Upper lobe of right lung (tissue), 1 donor: ENCODE results near the gene SMCP. TPM values are rescaled to one million over a fixed set of nuclear protein-coding genes. Genes with fewer than 3 reads are reported as not detected.

Experiments used
- ATAC-seq: fragments of 200-7000 bp; cut with Tn5 transposase; one replicate; pipeline ENCODE4 v1.9.1; 2020; ENCODE audit warnings: mild to moderate bottlenecking, moderate library complexity
- DNase-seq: peaks from one replicate; pipeline ENCODE4 v3.0.0-alpha.2; 2020
- H3K27ac ChIP-seq: fragments of 200-600 bp; one replicate; pipeline ENCODE4 v1.8.0; 2022
- H3K27me3 ChIP-seq: fragments of 200-600 bp; one replicate; pipeline ENCODE4 v1.8.0; 2022; ENCODE audit warnings: mild to moderate bottlenecking
- H3K36me3 ChIP-seq: fragments of 200-600 bp; one replicate; pipeline ENCODE4 v1.8.0; 2022
- H3K4me1 ChIP-seq: fragments of 200-600 bp; one replicate; pipeline ENCODE4 v1.8.0; 2022
- H3K4me3 ChIP-seq: fragments of 200-600 bp; one replicate; pipeline ENCODE4 v1.8.0; 2022; ENCODE audit warnings: mild to moderate bottlenecking
- H3K9me3 ChIP-seq: fragments of 200-600 bp; one replicate; pipeline ENCODE4 v1.8.0; 2022
- intact Hi-C: fragments of 100-400 bp; cut with DNase I; formaldehyde crosslinking; loops from one replicate; pipeline ENCODE4 v1.11.0; 2022
- long read RNA-seq: library from polyadenylated mRNA; unstranded; transcript quantifications from one replicate; pipeline ENCODE4 v2.0.0, GENCODE V29; 2021
- total RNA-seq: library from RNA; stranded (reverse); fragmentation: NEBNext Ultra II Directional; extraction: Animal tissue kit (Norgen Biotek cat#: 25700); gene quantifications from one replicate; pipeline ENCODE4 v1.2.1, GENCODE V29; 2021
- TF ChIP-seq, protein P1 (sequence below): fragments of 200-600 bp; IDR thresholded peaks from one replicate; pipeline ENCODE4 v1.8.0; 2022; ENCODE audit warnings: antibody characterized with exemption
- donor health status: DM: no; HTN: yes; CAD: no; lungs with severe emphysema.

SMCP gene, protein sequence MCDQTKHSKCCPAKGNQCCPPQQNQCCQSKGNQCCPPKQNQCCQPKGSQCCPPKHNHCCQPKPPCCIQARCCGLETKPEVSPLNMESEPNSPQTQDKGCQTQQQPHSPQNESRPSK
- total RNA-seq: not detected
- long read RNA-seq: 0 reads

DNA sequence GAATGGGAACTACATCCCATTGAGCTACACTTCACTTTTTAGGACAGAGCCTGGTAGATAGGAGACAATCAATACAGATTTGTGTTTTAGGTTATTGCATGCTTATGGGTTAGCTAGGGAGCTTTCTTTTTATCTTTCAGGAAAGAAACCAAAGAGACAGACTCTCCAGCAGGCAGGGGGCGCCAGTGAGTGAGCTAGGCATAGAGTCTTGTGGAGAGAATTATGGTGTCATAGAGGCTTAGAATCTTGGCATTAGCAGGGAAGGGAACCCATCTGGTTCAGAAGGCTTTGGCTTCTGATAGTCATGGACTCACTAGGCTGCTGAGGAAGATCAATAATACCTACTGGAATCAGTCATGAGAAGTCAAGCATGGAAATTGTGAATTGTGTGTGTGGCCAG, at the start of gene SMCP:
SMCP (plus strand) TSS at position 281 of the 400 bp plus-strand sequence. CDS start 6,101 bp downstream, outside the sequence.
- Histone ChIP-seq H3K27ac (no peak within 1 kb of the TSS), H3K36me3 (no peaks in the 10 kb centered on the region), H3K9me3 (no peaks in the 10 kb centered on the region), H3K27me3 (no peaks in the 10 kb centered on the region), H3K4me1 (no peaks in the 10 kb centered on the region), H3K4me3 (no peak within 1 kb of the TSS)
- ATAC-seq: no peak
- DNase-seq: no peak
- intact Hi-C loops: no loop called here
- TF ChIP-seq, protein P1, sequence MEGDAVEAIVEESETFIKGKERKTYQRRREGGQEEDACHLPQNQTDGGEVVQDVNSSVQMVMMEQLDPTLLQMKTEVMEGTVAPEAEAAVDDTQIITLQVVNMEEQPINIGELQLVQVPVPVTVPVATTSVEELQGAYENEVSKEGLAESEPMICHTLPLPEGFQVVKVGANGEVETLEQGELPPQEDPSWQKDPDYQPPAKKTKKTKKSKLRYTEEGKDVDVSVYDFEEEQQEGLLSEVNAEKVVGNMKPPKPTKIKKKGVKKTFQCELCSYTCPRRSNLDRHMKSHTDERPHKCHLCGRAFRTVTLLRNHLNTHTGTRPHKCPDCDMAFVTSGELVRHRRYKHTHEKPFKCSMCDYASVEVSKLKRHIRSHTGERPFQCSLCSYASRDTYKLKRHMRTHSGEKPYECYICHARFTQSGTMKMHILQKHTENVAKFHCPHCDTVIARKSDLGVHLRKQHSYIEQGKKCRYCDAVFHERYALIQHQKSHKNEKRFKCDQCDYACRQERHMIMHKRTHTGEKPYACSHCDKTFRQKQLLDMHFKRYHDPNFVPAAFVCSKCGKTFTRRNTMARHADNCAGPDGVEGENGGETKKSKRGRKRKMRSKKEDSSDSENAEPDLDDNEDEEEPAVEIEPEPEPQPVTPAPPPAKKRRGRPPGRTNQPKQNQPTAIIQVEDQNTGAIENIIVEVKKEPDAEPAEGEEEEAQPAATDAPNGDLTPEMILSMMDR: no peak

DNA sequence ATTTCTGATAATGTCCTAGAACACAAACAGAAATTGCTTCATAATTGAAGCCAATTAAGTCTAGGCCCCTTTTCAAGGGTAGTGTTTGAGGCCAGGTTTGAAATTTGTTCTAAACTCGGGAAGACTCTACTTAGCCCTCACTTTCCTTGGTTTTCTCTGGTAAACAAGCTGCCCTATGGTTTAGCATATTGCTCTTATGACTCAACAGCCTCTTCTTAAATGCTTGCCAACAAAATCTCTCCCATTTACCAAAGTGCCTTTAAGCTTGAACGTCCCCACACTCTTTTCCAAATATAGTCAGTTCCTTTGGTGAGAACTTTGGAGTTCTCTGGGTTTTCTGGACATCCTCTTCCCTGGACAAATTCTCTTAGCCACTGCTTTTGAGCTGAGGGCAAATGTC, 41.3 kb upstream of the SMCP start:
- Histone ChIP-seq H3K4me1 (no peaks in the 10 kb centered on the region), H3K27ac (no peak overlapping the region), H3K27me3 (no peaks in the 10 kb centered on the region), H3K36me3 (no peaks in the 10 kb centered on the region), H3K4me3 (no peak overlapping the region), H3K9me3 (no peaks in the 10 kb centered on the region)
- ATAC-seq: no peak
- intact Hi-C loops: no loop called here
- DNase-seq: no peak
- TF ChIP-seq, protein P1: no peak

DNA sequence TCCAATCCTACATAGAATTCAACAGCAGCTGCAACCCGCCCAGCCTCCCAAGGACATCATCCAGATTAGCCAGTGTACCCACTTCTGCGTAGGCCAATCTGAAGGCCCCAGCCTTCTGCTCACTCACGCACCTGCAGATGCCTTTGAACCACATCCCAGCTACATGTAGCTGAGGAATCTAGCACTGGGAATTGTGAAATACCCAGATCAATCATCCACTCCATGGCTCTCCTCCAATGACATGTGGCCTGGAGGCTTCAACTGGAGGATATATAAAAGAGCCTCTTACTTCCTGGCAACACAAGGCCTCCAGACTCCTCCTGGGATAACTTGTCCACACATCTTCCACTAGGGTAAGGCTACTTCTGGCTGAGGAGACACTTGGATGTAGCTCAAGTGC, 35.6 kb upstream of the SMCP start, which contains the start of gene LCE6A:
LCE6A (plus strand) TSS at position 301 of the 400 bp plus-strand sequence. CDS start 665 bp downstream, outside the sequence.
- no peak within 1 kb of the TSS for H3K27ac ChIP-seq
- no peaks in the 10 kb centered on the region for H3K36me3 ChIP-seq
- intact Hi-C loops: no loop called here
- no peaks in the 10 kb centered on the region for H3K27me3 ChIP-seq
- ATAC-seq: no peak
- no peaks in the 10 kb centered on the region for H3K9me3 ChIP-seq
- TF ChIP-seq, protein P1: no peak
- no peak for DNase-seq
- no peaks in the 10 kb centered on the region for H3K4me1 ChIP-seq
- H3K4me3 ChIP-seq: no peak within 1 kb of the TSS

DNA sequence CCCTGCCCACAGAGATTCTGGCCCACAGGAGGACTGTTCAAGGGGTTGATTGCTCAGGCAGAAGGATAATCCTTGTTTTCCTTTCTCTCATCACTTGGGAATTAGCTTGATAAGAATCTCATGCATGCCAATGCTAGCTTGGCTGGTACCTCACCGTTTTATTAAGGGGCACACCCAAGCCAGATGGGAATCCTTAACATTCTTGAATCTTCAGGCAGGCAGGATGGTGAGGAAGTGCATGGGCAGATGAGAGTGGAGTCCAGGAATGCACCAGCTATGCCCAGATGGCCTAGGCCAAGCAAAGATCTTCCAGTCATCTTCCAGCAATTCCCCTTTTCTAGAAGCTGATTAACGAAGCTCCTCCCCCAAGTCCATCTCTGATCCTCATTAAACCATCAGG, 22.5 kb upstream of the SMCP start:
- Histone ChIP-seq H3K36me3 (no peaks in the 10 kb centered on the region), H3K4me3 (no peak overlapping the region), H3K9me3 (no peaks in the 10 kb centered on the region), H3K27ac (no peak overlapping the region), H3K4me1 (no peaks in the 10 kb centered on the region), H3K27me3 (no peaks in the 10 kb centered on the region)
- ATAC-seq (no peak), DNase-seq (no peak)
- TF ChIP-seq, protein P1: no peak
- intact Hi-C loops: no loop called here

DNA sequence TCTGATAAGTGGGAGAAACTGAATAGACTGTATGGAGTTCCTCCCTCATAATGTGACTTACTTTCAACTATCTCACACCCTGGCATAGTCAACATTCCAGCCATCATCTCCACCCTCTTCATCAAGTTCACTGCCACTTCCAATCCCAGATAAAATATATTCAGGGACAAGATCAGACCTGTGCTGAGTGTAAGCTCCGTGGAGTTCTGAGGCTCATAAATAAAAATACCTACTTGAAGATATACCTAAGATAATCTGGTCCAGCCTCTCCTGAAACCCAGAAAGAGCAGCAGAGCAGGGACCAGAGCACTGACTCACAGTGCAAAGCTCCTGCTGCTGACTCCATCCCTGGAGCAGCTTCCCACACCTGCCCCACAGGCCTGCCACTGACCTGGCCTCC, 20.1 kb upstream of the SMCP start:
- no peak for DNase-seq
- H3K36me3 ChIP-seq: no peaks in the 10 kb centered on the region
- H3K27me3 ChIP-seq: no peaks in the 10 kb centered on the region
- H3K4me3 ChIP-seq: no peak overlapping the region
- no peak overlapping the region for H3K27ac ChIP-seq
- H3K4me1 ChIP-seq: no peaks in the 10 kb centered on the region
- ATAC-seq: no peak
- intact Hi-C loops: no loop called here
- no peaks in the 10 kb centered on the region for H3K9me3 ChIP-seq
- TF ChIP-seq, protein P1: no peak

DNA sequence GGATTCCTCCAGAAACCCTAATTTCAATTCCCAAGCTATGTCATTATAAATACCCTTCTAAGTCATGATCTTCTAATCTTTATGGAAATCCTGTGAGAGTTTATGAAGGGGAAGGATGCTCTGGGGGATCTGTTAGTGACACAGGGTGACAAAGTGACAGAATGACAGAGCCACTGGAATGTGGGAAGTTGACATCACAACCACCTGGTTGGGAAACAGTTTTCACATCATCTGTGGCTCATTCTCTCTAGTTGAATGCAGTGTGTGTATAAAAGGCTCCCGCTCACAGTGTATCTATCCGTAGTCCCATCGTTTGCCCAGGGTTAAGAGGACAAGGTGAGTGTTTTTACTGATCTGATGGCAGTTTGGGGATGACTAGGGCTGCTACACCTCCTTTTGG, 18.4 kb upstream of the SMCP start, which contains the start of gene LCE7A:
LCE7A (plus strand) TSS at position 301 of the 400 bp plus-strand sequence. CDS start 702 bp downstream, outside the sequence.
- Histone ChIP-seq H3K27me3 (no peaks in the 10 kb centered on the region), H3K9me3 (no peaks in the 10 kb centered on the region), H3K27ac (no peak within 1 kb of the TSS), H3K4me1 (no peaks in the 10 kb centered on the region), H3K4me3 (no peak within 1 kb of the TSS), H3K36me3 (no peaks in the 10 kb centered on the region)
- intact Hi-C loops: no loop called here
- DNase-seq: no peak
- no peak for ATAC-seq
- TF ChIP-seq, protein P1: no peak
